Measurements from ENCODE around the gene TRIM65. TPM values are rescaled to one million over a fixed set of nuclear protein-coding genes. Genes with fewer than 3 reads are reported as not detected.

TRIM65 gene
- polyA plus RNA-seq, 10 donors: 9.2 to 20.8 (median 13.9) TPM

- DNase-seq: no peak
These were observed 56.6 kb downstream of the TRIM65 start for GRCh38 chr17:75839942-75840798.

Other genes starting within 250 kb of the TRIM65 start
- 10 to 100 TPM in 9 of 10 donors, 1 to 10 TPM in 1; 9.6 to 20.9 (median 14.1) TPM for gene RECQL5, start 229.8 kb downstream of the TRIM65 start, polyA plus RNA-seq (ENCODE audit: insufficient read length in 10 of 10)
- 10 to 100 TPM; 61.2 to 83.6 (median 71.5) TPM for gene SAP30BP, start 229.6 kb downstream of the TRIM65 start, polyA plus RNA-seq (ENCODE audit: insufficient read length in 10 of 10)
- 10 to 100 TPM in 2 of 10 donors, 1 to 10 TPM in 8; 3.2 to 17.2 (median 5.4) TPM for gene ITGB4, start 175.5 kb downstream of the TRIM65 start, polyA plus RNA-seq (ENCODE audit: insufficient read length in 10 of 10)
- gene GALK1, start 131.8 kb downstream of the TRIM65 start, polyA plus RNA-seq (ENCODE audit: insufficient read length in 10 of 10): 10 to 100 TPM; 15.0 to 40.9 (median 25.4) TPM
- 10 to 100 TPM; 19.7 to 29.9 (median 24.9) TPM for gene UNK, start 112.1 kb downstream of the TRIM65 start, polyA plus RNA-seq (ENCODE audit: insufficient read length in 10 of 10)
- gene UNC13D, start 52.5 kb downstream of the TRIM65 start, polyA plus RNA-seq (ENCODE audit: insufficient read length in 10 of 10): 1 to 10 TPM; 2.5 to 6.8 (median 4.3) TPM
- gene WBP2, start 41.6 kb downstream of the TRIM65 start, polyA plus RNA-seq (ENCODE audit: insufficient read length in 10 of 10): 10 to 100 TPM; 46.3 to 57.8 (median 51.4) TPM
- 10 to 100 TPM; 15.3 to 27.2 (median 21.3) TPM for gene TRIM47, start 18.4 kb downstream of the TRIM65 start, polyA plus RNA-seq (ENCODE audit: insufficient read length in 10 of 10)
- 10 to 100 TPM; 52.9 to 67.8 (median 63.9) TPM for gene MRPL38, start 7.9 kb upstream of the TRIM65 start, polyA plus RNA-seq (ENCODE audit: insufficient read length in 10 of 10)
- gene FBF1, start 44.1 kb upstream of the TRIM65 start, polyA plus RNA-seq (ENCODE audit: insufficient read length in 10 of 10): 1 to 10 TPM; 3.1 to 7.9 (median 6.2) TPM
- 10 to 100 TPM; 14.2 to 22.4 (median 18.5) TPM for gene ACOX1, start 82.2 kb upstream of the TRIM65 start, polyA plus RNA-seq (ENCODE audit: insufficient read length in 10 of 10)
- 10 to 100 TPM in 9 of 10 donors, 1 to 10 TPM in 1; 8.5 to 20.2 (median 14.0) TPM for gene TEN1, start 82.3 kb upstream of the TRIM65 start, polyA plus RNA-seq (ENCODE audit: insufficient read length in 10 of 10)
- 10 to 100 TPM in 1 of 10 donors, 1 to 10 TPM in 9; 3.9 to 12.1 (median 7.1) TPM for gene CDK3, start 103.9 kb upstream of the TRIM65 start, polyA plus RNA-seq (ENCODE audit: insufficient read length in 10 of 10)
- gene EVPL, start 130.4 kb upstream of the TRIM65 start, polyA plus RNA-seq (ENCODE audit: insufficient read length in 10 of 10): 10 to 100 TPM in 2 of 10 donors, under 1 TPM in 7, not detected in 1; 0.11 to 12.4 (median 0.18) TPM
- 10 to 100 TPM; 62.0 to 92.5 (median 78.8) TPM for gene SRP68, start 175.6 kb upstream of the TRIM65 start, polyA plus RNA-seq (ENCODE audit: insufficient read length in 10 of 10)
- not detected for gene GALR2, start 177.8 kb upstream of the TRIM65 start, polyA plus RNA-seq (ENCODE audit: insufficient read length in 10 of 10)
- gene ZACN, start 182.2 kb upstream of the TRIM65 start, polyA plus RNA-seq (ENCODE audit: insufficient read length in 10 of 10): 10 to 100 TPM in 3 of 10 donors, 1 to 10 TPM in 7; 1.7 to 17.8 (median 6.9) TPM
- 100 to 1,000 TPM in 1 of 10 donors, 10 to 100 TPM in 9; 63.9 to 103 (median 82.0) TPM for gene EXOC7, start 206.8 kb upstream of the TRIM65 start, polyA plus RNA-seq (ENCODE audit: insufficient read length in 10 of 10)
- under 1 TPM in 7 of 10 donors, not detected in 3; 0.05 to 0.41 (median 0.12) TPM for gene FOXJ1, start 244.3 kb upstream of the TRIM65 start, polyA plus RNA-seq (ENCODE audit: insufficient read length in 10 of 10)

Data from muscle of back (tissue), 11 donors.